LoVo (cell line): ENCODE data around the gene PRKCH.

Source experiments
- DNase-seq: peaks from one replicate; pipeline ENCODE4 v3.0.0-alpha.2; 2016; ENCODE audit warnings: low spot score

Gene PRKCH

DNA sequence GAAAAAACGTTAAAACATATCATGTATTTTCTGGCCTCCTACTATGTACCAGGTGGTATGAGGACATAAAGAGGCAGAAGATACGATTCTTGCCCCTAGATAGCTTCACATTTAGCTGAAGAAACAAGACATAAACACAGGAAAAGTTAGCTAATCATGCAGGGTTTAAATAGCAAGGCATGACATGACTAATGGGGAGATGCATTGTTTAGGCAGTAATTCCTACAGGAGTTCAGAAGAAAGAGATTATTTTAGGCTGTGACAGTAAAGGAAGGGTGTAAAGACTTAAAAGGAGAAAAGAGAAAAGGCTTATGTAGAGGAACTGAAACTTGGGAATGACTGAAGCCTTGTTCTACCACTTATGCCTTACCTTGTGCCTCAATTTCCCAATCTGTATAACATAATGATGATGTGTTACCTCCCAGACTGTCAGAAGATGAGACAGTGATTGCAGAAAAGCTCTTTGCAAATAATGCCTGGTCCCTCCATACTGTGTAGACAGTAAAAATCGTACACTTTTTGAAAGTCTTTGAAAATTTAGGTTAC, 44.4 kb downstream of the PRKCH start:
- no peak for DNase-seq

GRCh38 chr14:61368114-61368710, 46.8 kb downstream of the PRKCH start:
- DNase-seq = no peak

DNA sequence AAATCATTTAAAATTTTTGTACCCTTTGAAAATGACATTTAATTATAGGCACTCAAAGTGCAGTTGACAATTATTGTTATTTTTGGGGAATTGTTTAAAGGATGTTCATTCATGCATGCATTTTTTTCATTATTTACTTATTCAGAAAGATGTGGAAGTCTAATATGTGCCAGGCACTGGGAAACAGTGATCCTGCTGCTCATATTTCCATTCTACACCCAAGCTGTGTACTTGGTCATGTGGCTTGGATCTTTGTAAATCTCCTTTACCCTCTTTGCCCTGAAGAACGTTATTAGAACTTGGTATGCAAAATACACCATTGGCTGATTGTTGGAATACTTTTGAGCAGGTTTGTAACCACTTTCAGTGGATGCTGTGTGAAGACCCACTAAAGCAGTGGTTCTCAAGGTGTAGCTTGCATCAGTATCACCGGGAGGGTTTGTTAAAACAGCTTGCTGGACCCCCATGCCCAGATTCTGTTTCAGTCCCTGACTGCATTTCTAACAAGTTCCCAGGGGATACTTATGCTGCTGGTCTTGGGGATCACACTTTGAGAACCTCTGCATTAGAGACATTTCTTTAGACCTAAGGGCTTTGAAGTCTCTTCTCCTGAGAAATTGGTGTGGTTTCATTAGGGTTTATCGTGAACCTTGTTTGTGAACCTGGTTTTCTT, 47.5 kb downstream of the PRKCH start:
- no peak for DNase-seq

GRCh38 chr14:61369454-61369810, 48.1 kb downstream of the PRKCH start:
- no peak for DNase-seq

- DNase-seq = no peak
Measured at GRCh38 chr14:61372379-61372778, 51.0 kb downstream of the PRKCH start.

GRCh38 chr14:61372842-61373555, 51.6 kb downstream of the PRKCH start:
- DNase-seq = no peak

GRCh38 chr14:61374284-61374683, 52.9 kb downstream of the PRKCH start:
- DNase-seq = no peak

GRCh38 chr14:61375218-61375617, 53.8 kb downstream of the PRKCH start:
- no peak for DNase-seq

- no peak for DNase-seq
Measured at GRCh38 chr14:61376314-61376713, 54.9 kb downstream of the PRKCH start.

DNA sequence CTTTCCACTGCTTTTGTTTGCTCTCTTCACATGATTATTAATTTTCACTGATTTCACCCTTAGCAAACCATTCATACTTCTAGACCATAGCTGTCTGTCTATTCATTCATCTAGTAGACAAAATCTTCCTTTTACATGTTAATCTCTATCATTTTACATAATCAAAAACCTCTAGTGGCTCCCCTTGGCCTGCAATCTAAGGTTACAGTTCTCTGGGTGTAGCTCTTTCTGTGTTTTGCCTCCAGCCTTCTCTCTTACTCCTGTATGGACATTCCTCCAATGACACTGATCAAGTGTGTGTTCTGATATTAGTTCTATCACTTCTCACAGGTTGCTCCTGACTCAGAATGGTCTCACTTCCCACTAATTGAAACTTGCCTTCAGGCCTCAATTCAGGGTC, 56.4 kb downstream of the PRKCH start:
- no peak for DNase-seq

DNA sequence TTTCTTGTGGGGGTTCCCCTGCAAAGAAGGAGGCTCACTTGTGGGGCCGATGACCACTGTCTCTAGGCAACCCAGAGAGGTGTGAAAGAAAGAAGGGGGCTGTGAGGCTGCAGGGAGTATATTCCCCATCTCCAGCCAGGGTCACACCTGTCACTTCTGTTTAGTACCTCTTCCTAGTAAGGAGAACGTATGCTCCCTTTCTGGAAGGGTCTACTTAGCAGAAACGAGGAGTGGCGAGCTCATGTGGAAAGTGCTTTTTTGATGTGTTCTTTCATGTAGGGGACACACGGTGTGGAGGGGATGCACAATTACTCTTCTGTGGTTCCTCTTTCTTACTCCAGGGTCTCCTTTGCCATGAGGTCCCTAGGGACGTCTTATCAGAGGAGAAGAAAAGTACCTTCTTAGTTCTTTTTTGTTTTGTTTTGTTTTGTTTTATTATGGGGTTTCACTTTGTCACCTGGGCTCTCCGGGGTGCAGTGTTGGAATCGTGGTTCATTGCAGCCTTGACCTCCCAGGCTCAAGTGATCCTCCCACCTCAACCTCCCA, 58.3 kb downstream of the PRKCH start:
- DNase-seq = no peak

GRCh38 chr14:61380984-61381383, 59.6 kb downstream of the PRKCH start:
- DNase-seq = no peak

DNA sequence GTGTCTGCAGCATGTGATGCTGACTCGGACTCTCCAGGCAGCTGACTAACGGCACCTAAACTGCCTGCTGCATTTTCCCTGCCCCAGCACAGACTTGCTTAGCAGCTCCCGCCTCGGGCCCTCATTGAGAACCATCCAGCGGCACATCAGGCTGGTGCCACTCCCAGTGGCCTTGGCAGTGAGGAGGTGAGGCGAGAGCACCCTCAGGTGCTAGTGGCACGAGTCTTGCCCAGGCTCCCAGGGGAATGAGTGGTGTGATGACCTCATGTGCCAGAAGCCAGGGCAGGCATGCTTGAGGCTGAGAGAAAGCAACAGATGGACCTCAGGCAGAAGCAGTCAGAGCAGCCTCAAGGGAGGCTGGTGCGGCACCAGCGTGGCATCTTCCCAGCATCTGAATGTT, 60.2 kb downstream of the PRKCH start:
- no peak for DNase-seq

DNA sequence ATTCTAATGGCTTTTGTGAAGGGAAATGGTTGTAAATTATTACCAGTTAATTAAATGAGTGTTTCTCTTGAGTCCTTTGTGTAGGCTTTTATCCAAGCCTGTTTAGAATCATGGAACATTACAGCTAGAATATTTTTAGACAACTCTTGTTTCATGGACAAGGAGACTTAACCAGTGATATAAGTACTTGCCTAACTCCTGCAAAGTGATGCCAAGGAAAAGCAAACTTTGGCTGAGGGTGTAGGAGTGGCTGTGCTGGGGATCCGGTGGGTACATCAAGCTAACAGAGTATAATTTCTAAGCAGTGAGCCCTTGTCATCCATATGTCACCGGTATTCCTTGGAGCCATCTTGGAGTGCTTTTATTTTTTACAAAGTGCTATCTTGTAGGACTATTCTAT, 61.5 kb downstream of the PRKCH start:
- no peak for DNase-seq

- DNase-seq = no peak
Measured at GRCh38 chr14:61385002-61385685, 63.8 kb downstream of the PRKCH start.

DNA sequence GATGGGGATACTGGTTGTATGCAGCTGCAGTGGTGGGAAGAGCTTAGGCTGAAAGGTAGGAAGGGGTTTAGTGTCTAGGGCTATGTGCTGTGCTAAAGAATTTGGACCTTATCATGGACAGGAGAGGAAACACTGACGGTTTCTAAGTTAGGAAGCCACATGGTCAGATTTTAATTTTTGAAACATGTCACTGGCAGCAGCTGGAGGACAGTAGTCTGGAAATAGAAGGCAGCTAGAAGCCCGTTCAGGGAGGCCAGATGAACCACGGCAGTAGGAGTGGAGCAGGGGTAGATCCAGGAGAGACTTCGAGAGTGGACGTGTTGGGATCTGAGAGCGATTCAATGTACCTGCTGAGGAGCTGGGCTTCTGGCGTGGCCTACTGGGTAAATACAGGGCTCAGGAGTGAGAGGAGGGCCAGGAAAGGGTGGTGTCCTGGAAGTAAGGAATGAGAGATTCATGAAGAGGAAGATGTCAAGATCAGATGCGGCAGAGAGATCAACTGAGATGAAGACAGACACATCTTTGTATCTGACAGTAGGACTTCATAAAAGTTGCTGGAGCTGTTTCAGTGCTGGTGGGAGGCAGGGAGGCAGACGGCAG, 64.9 kb downstream of the PRKCH start:
- no peak for DNase-seq

GRCh38 chr14:61387076-61387475, 65.7 kb downstream of the PRKCH start:
- no peak for DNase-seq

- DNase-seq = peak; percentile 5
Measured at GRCh38 chr14:61388173-61388975, 67.0 kb downstream of the PRKCH start.

DNA sequence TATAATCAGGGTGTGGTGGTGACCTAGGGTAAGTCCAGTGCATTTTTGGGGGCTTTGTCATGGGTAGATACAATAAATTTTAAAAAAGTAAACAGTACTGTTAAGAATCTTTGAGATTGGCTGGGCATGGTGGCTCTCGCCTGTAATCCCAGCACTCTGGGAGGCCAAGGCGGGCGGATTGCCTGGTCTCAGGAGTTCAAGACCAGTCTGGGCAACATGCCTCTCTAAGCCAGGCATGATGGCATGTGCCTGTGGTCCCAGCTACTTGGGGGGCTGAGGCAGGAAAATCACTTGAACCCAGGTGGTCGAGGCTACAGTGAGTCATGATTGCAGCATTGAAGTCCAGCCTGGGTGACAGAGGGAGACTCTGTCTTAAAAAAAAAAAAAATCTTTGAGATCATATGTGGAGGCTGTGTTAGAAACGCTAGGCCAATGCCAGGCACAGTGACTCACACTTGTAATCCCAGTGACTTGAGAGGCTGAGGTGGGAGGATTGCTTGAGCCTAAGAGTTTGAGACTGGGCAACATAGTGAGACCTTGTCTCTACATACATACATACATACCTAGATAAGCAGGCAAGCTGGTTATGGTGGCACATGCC, 67.7 kb downstream of the PRKCH start:
- DNase-seq = no peak

DNA sequence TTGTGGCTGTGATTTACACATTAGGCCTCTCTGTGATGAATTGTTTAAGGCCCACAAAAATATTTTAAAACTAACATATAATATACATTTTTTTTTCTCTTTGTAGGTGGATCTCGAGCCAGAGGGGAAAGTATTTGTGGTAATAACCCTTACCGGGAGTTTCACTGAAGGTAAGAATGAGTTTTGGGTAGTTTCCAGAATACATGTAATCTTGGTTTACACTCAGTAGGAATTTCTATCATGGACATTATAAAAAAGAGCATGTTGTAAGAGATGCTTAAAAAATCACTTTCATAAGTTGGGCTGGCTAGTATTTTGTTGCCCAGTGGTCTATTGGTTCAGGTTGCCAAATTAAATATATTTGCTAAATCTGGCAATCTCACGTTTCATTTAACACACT, 69.7 kb downstream of the PRKCH start:
- DNase-seq = no peak

GRCh38 chr14:61392297-61392696, 70.9 kb downstream of the PRKCH start:
- no peak for DNase-seq
